Measurements from ENCODE around the gene KCNQ4.

- TF ChIP-seq CTCF (IDR thresholded peaks at IDR 0.05) (no peak), EZH2 (IDR thresholded peaks at IDR 0.05; ENCODE audit: borderline replicate concordance, insufficient read depth, low read depth, low read length, poor library complexity, severe bottlenecking) (no peak)
These were observed 90.4 kb downstream of the KCNQ4 start for GRCh38 chr1:40873863-40874472.

All from B cell (primary cell).